ENCODE measurements around the gene ATG13.

DNA sequence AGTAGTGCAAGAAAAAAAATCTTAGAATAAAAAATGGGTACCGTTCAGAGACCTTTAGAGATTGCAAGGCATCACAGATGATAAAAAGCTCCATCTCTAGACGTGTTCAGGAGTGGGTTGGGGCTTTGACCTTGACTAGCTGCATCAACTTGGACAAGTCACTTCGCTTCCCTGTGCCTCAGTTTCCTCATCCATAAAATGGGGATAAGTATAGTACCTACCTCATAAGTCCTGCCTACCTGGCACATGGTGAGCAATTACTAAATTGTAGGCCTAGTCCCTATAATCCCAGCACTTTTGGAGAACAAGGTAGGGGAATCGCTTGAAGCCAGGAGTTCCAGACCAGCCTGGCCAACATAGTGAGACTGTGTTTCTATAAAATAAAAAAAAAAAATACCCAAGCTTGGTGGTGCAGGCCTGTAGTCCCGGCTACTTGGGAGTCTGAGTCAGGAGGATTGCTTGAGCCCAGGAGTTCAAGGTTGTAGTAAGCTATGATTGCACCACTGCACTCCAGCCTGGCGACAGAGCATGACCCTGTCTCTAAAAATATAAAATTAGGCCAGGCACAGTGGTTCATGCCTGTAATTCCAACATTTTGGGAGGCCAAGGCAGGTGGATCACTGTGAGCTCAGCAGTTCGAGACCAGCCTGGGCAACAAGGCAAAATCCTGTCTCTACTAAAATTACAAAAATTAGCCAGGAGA lies 95.7 kb downstream of the ATG13 start:
- TF ChIP-seq POLR2AphosphoS5 (IDR thresholded peaks at IDR 0.05; ENCODE audit: low read depth, low read length): no peak
- no peak for TF ChIP-seq TAF1 (IDR thresholded peaks at IDR 0.05; ENCODE audit: borderline replicate concordance, insufficient read depth, low read length)
- TF ChIP-seq SIN3A (IDR thresholded peaks at IDR 0.05; ENCODE audit: borderline replicate concordance, insufficient read depth, low read length): no peak

Data from PFSK-1 (cell line).